HepG2 (cell line): ENCODE data around the gene TTLL12. TPM values are rescaled to one million over a fixed set of nuclear protein-coding genes. Genes with fewer than 3 reads are reported as not detected.

Experiments used
- ADNP ChIP-seq: sonication (generic); formaldehyde crosslinking; IDR thresholded peaks from 2 replicates; pipeline ENCODE4 v1.4.0; 2020; ENCODE audit warnings: missing genetic modification reagents
- ATF7-NPFF ChIP-seq: sonication (generic); formaldehyde crosslinking; IDR thresholded peaks from 2 replicates; pipeline ENCODE4 v1.8.1; 2023; ENCODE audit warnings: mild to moderate bottlenecking, low read depth, missing genetic modification reagents, moderate library complexity
- IKZF4 ChIP-seq: sonication (generic); formaldehyde crosslinking; IDR thresholded peaks from 2 replicates; pipeline ENCODE4 v1.5.1; 2020; ENCODE audit warnings: borderline replicate concordance, mild to moderate bottlenecking, low read depth, missing genetic modification reagents; ENCODE audit errors: not compliant biosample characterization
- LRRFIP1 ChIP-seq: sonication (generic); formaldehyde crosslinking; conservative IDR thresholded peaks from 2 replicates; pipeline ENCODE4 v1.4.0; 2020; ENCODE audit warnings: missing genetic modification reagents
- NFATC3 ChIP-seq: sonication (generic); formaldehyde crosslinking; IDR thresholded peaks from 2 replicates; pipeline ENCODE4 v1.5.1; 2020; ENCODE audit warnings: mild to moderate bottlenecking, missing genetic modification reagents
- NFIC ChIP-seq: IDR thresholded peaks from 2 replicates; pipeline ENCODE4 v1.6.1; 2012; ENCODE audit warnings: mild to moderate bottlenecking, low read length, inconsistent platforms
- NFYC ChIP-seq: IDR thresholded peaks from 2 replicates; pipeline ENCODE4 v1.6.1; 2016; ENCODE audit warnings: missing genetic modification reagents, missing compliant biosample characterization
- ZFP91 ChIP-seq: sonication (generic); formaldehyde crosslinking; IDR thresholded peaks from 2 replicates; pipeline ENCODE4 v1.9.0; 2022; ENCODE audit warnings: missing genetic modification reagents, mild to moderate bottlenecking, borderline replicate concordance
- ZHX2 ChIP-seq, 2 experiments: sonication (generic) in 1 of 2; formaldehyde crosslinking in 1 of 2; IDR thresholded peaks; 2 replicates each; pipeline versions ENCODE4 v1.6.1 to v1.9.0; 2014 to 2022; ENCODE audit warnings: antibody characterized with exemption in 1 of 2, borderline replicate concordance in 1 of 2, inconsistent platforms in 1 of 2, low read depth in 1 of 2, missing genetic modification reagents in 1 of 2
- ZNF296 ChIP-seq: sonication (generic); formaldehyde crosslinking; conservative IDR thresholded peaks from 2 replicates; pipeline ENCODE4 v1.5.0; 2020; ENCODE audit warnings: mild to moderate bottlenecking, missing genetic modification reagents
- ZNF513 ChIP-seq: sonication (generic); formaldehyde crosslinking; conservative IDR thresholded peaks from 2 replicates; pipeline ENCODE4 v1.5.0; 2020; ENCODE audit warnings: missing genetic modification reagents
- ZNF597 ChIP-seq: sonication (generic); formaldehyde crosslinking; IDR thresholded peaks from 2 replicates; pipeline ENCODE4 v1.5.0; 2020; ENCODE audit warnings: missing genetic modification reagents
- ZNF781 ChIP-seq: sonication (generic); formaldehyde crosslinking; IDR thresholded peaks from 2 replicates; pipeline ENCODE4 v1.5.1; 2020; ENCODE audit warnings: borderline replicate concordance, mild to moderate bottlenecking, missing genetic modification reagents; ENCODE audit errors: not compliant biosample characterization
- polyA plus RNA-seq, 8 experiments: library from polyadenylated mRNA; depleted of rRNA in 3 of 8; stranded (reverse) in 7 of 8; unstranded in 1 of 8; fragments of >200 nt; fragmentation: Illumina TruSeq in 4 of 8; extraction: Trizol in 4 of 8; gene quantifications; 2 replicates each; pipeline versions ENCODE4 v1.2.1 to v1.2.3, GENCODE V29; 2011 to 2016; ENCODE audit warnings: low read depth in 4 of 8, missing spikeins in 1 of 8, mixed read lengths in 1 of 8; ENCODE audit not compliant: insufficient read depth in 1 of 8
- total RNA-seq, 5 experiments: library from RNA; depleted of rRNA; stranded (reverse); fragments of >200 nt; fragmentation: Illumina TruSeq; extraction: Trizol; gene quantifications; 2 replicates each; pipeline ENCODE4 v1.2.3, GENCODE V29; 2016; ENCODE audit warnings: low read depth in 1 of 5

TTLL12 gene
- total and polyA plus RNA-seq, 2 of the 13 experiments (the other 11 are each of a cell fraction or from before 2014, with no cell fraction given), result 11.9 to 38.1 TPM

GRCh38 chr22:43187171-43188099, 501 bp upstream of the TTLL12 start (continued):
- TF ChIP-seq ZHX2 (IDR thresholded peaks at IDR 0.05; ENCODE audit: low read depth) (peak; percentile 57; the same call in 1 of the 2 replicates), ZHX2 (CRISPR knock-in tag; IDR thresholded peaks at IDR 0.05; ENCODE audit: borderline replicate concordance) (no peak), ZFP91 (CRISPR knock-in tag) (peak; percentile 77; the same call in 1 of the 2 replicates), ZNF296 (CRISPR knock-in tag) (no peak), ATF7-NPFF (CRISPR knock-in tag) (0 out of 2 replicates have a peak, but pooled peaks have one; percentile 29), LRRFIP1 (CRISPR knock-in tag) (no peak), ZNF597 (CRISPR knock-in tag) (no peak), NFATC3 (CRISPR knock-in tag) (no peak), NFYC (CRISPR knock-in tag) (no peak), IKZF4 (no peak), ADNP (no peak), NFIC (no peak), ZNF781 (no peak), ZNF513 (CRISPR knock-in tag) (no peak)
